B cell (primary cell): ENCODE data around the gene FTO. TPM values are rescaled to one million over a fixed set of nuclear protein-coding genes. Genes with fewer than 3 reads are reported as not detected.

Experiments
- ATAC-seq: fragments of 200-7000 bp; cut with Tn5 transposase; one replicate; pipeline ENCODE4 v1.10.0; 2021; ENCODE audit warnings: low read depth, mild to moderate bottlenecking, moderate number of reproducible peaks, moderate library complexity
- CTCF ChIA-PET: fragments of 350-600 bp; sonication (Branson Sonifier 250); formaldehyde crosslinking; loops from one replicate; lab custom pipeline; 2021; ENCODE audit warnings: antibody characterized with exemption, inconsistent platforms; lab: Charles Lee
- POLR2A ChIA-PET: fragments of 350-600 bp; sonication (Branson Sonifier 250); formaldehyde crosslinking; loops from one replicate; lab custom pipeline; 2021; ENCODE audit warnings: antibody characterized with exemption; lab: Charles Lee
- DNase-seq: peaks from one replicate; pipeline ENCODE4 v3.0.0; 2013
- H2AFZ ChIP-seq: 2 replicates; pipeline ENCODE4 v1.6.1; 2012; ENCODE audit warnings: mild to moderate bottlenecking, low read depth, low read length; ENCODE audit not compliant: insufficient read depth, poor library complexity, severe bottlenecking
- H3K27ac ChIP-seq, 2 donors: 1 replicate in 1 of 2; 2 replicates in 1 of 2; pipeline ENCODE4 v1.5.1; 2012 to 2013; ENCODE audit warnings: low read length in 2 of 2, mild to moderate bottlenecking in 2 of 2, moderate library complexity in 1 of 2
- H3K27me3 ChIP-seq, 4 experiments: fragments of 200-600 bp in 1 of 4; sonication (generic) in 1 of 4; replicated peaks in 1 of 4; 1 replicate in 2 of 4; 2 replicates in 2 of 4; pipeline versions ENCODE4 v1.6.1 to v1.7.0; 2013 to 2016; ENCODE audit warnings: low read length in 3 of 4, mild to moderate bottlenecking in 2 of 4, mixed read lengths in 1 of 4, moderate library complexity in 1 of 4; ENCODE audit not compliant: insufficient read depth in 4 of 4, control insufficient read depth in 3 of 4; ENCODE audit errors: control extremely low read depth in 1 of 4
- H3K36me3 ChIP-seq, 2 experiments: replicated peaks in 1 of 2; 1 replicate in 1 of 2; 2 replicates in 1 of 2; pipeline versions ENCODE4 v1.6.1 to v1.7.1; 2013; ENCODE audit warnings: low read length in 1 of 2; ENCODE audit not compliant: insufficient read depth in 2 of 2, control insufficient read depth in 1 of 2; ENCODE audit errors: control extremely low read depth in 1 of 2, extremely low read depth in 1 of 2
- H3K4me1 ChIP-seq, 2 donors: fragments of 200-600 bp in 1 of 2; sonication (generic) in 1 of 2; 1 replicate in 1 of 2; 2 replicates in 1 of 2; pipeline versions ENCODE4 v1.5.1 to v1.6.1; 2013 to 2017; ENCODE audit warnings: low read length in 2 of 2; ENCODE audit not compliant: control insufficient read depth in 2 of 2, insufficient read depth in 2 of 2
- H3K4me2 ChIP-seq: replicated peaks from 2 replicates; pipeline ENCODE3; 2012; ENCODE audit warnings: mild to moderate bottlenecking, low read depth, low read length; ENCODE audit not compliant: poor library complexity, severe bottlenecking
- H3K4me3 ChIP-seq, 5 experiments: fragments of 200-600 bp in 1 of 5; sonication (generic) in 1 of 5; 1 replicate in 3 of 5; 2 replicates in 2 of 5; pipeline versions ENCODE4 v1.5.1 to v1.7.0; 2011 to 2016; ENCODE audit warnings: low read length in 4 of 5, mild to moderate bottlenecking in 4 of 5, low read depth in 2 of 5, control low read depth in 1 of 5, moderate library complexity in 1 of 5; ENCODE audit not compliant: insufficient read depth in 1 of 5; ENCODE audit errors: control extremely low read depth in 1 of 5, extremely low read depth in 1 of 5
- H3K79me2 ChIP-seq: fragments of 200-600 bp; sonication (generic); one replicate; pipeline ENCODE4 v1.6.0; 2016; ENCODE audit warnings: low read length; ENCODE audit not compliant: control insufficient read depth, insufficient read depth
- H3K9ac ChIP-seq: fragments of 200-600 bp; sonication (generic); 2 replicates; pipeline ENCODE4 v1.6.1; 2017; ENCODE audit warnings: mild to moderate bottlenecking, low read length, moderate library complexity
- H3K9me3 ChIP-seq, 3 donors: one replicate each; pipeline versions ENCODE4 v1.6.1 to v1.7.1; 2013; ENCODE audit warnings: low read length in 2 of 3; ENCODE audit not compliant: control insufficient read depth in 2 of 3, insufficient read depth in 1 of 3; ENCODE audit errors: control extremely low read depth in 1 of 3
- H4K20me1 ChIP-seq: 2 replicates; pipeline ENCODE4 v1.6.0; 2012; ENCODE audit warnings: mild to moderate bottlenecking, low read length; ENCODE audit not compliant: insufficient read depth, control insufficient read depth, poor library complexity, severe bottlenecking
- H3K27ac Mint-ChIP-seq: one replicate; pipeline ENCODE4 v1.8.0; 2021; ENCODE audit warnings: mixed read lengths
- H3K27me3 Mint-ChIP-seq: one replicate; pipeline ENCODE4 v1.8.0; 2021; ENCODE audit warnings: mixed read lengths
- H3K4me1 Mint-ChIP-seq: one replicate; pipeline ENCODE4 v1.8.0; 2021; ENCODE audit warnings: mixed read lengths
- H3K4me3 Mint-ChIP-seq: one replicate; pipeline ENCODE4 v1.8.0; 2021; ENCODE audit warnings: mixed read lengths
- H3K9me3 Mint-ChIP-seq: one replicate; pipeline ENCODE4 v1.8.0; 2022; ENCODE audit warnings: mixed read lengths; ENCODE audit not compliant: insufficient read depth
- CTCF ChIP-seq: fragments of 200-600 bp; IDR thresholded peaks from one replicate; pipeline ENCODE4 v1.8.0; 2022; ENCODE audit warnings: antibody characterized with exemption, mild to moderate bottlenecking
- EZH2 ChIP-seq: IDR thresholded peaks from 2 replicates; pipeline ENCODE4 v1.6.1; 2012; ENCODE audit warnings: borderline replicate concordance, low read depth, mild to moderate bottlenecking, moderate library complexity, low read length; ENCODE audit not compliant: insufficient read depth, poor library complexity, severe bottlenecking
- WGBS: methylation state at CpG from one replicate; pipeline ENCODE4 v1.1.5; 2013; ENCODE audit warnings: missing lambda C conversion rate; ENCODE audit not compliant: insufficient coverage; 5-methylcytosine and 5-hydroxymethylcytosine counted together
- intact Hi-C: fragments of 100-400 bp; cut with micrococcal nuclease; formaldehyde crosslinking; loops from one replicate; pipeline ENCODE4 v1.10.0; 2022
- polyA plus RNA-seq: library from polyadenylated mRNA; depleted of rRNA; stranded (reverse); fragments of >200 nt; gene quantifications from 2 replicates; pipeline ENCODE4 v1.2.3, GENCODE V29; 2012
- total RNA-seq, 2 donors: library from RNA; stranded (reverse); fragments of 120-200 nt in 1 of 2; gene quantifications; 1 replicate in 1 of 2; 2 replicates in 1 of 2; pipeline versions ENCODE4 v1.2.3 to v1.2.4, GENCODE V29; 2013 to 2022

FTO gene
- total and polyA plus RNA-seq, 2 donors (not counting 1 experiment from before 2014, with no cell fraction given), result 26.5 to 68.5 TPM

- TF ChIP-seq CTCF (no peak), EZH2 (no peak)
- H3K36me3 ChIP-seq, result peaks cover 0 to 3% of the 10 kb centered on the region in 2 experiments
- DNase-seq, result no peak
- H3K4me1 Mint-ChIP-seq, result peaks cover 35% of the 10 kb centered on the region
- intact Hi-C loops, result no loop called here
- H3K27ac Mint-ChIP-seq, result no peak overlapping the region
- CTCF ChIA-PET, result no interaction called here
- no peaks in the 10 kb centered on the region for H3K27me3 ChIP-seq
- no peaks in the 10 kb centered on the region for H3K27me3 Mint-ChIP-seq
- 100% methylated on average over 3 of the region's 4 CpGs for WGBS
- H3K9me3 ChIP-seq, result peaks cover 0 to 1% (median 0%) of the 10 kb centered on the region in 3 donors
- peaks cover 60% of the 10 kb centered on the region for H3K79me2 ChIP-seq
- no peaks in the 10 kb centered on the region for H3K9me3 Mint-ChIP-seq
- no peak overlapping the region for H3K4me3 Mint-ChIP-seq
- H3K27ac ChIP-seq, result no peak overlapping the region
- ATAC-seq, result no peak
- no peak overlapping the region for H3K4me2 ChIP-seq
- H3K4me1 ChIP-seq, result no peaks in the 10 kb centered on the region
- H4K20me1 ChIP-seq, result peaks cover 34% of the 10 kb centered on the region
- POLR2A ChIA-PET, result no interaction called here
- H2AFZ ChIP-seq, result no peak overlapping the region
- no peak overlapping the region for H3K4me3 ChIP-seq
- no peak overlapping the region for H3K9ac ChIP-seq
Observed at GRCh38 chr16:53732296-53732929, 28.5 kb downstream of the FTO start.

GRCh38 chr16:53734908-53735307 lies 31.0 kb downstream of the FTO start:
- Histone ChIP-seq H4K20me1 (peaks cover 29% of the 10 kb centered on the region), H3K9me3 (no peaks in the 10 kb centered on the region), H3K36me3 (no peaks in the 10 kb centered on the region), H3K79me2 (peaks cover 38% of the 10 kb centered on the region), H3K27me3 (no peaks in the 10 kb centered on the region), H3K4me2 (no peak overlapping the region), H3K4me3 (no peak overlapping the region), H3K27ac (no peak overlapping the region), H2AFZ (no peak overlapping the region), H3K9ac (no peak overlapping the region), H3K4me1 (no peaks in the 10 kb centered on the region)
- 100% methylated on average over 2 of the region's 2 CpGs for WGBS
- intact Hi-C loops, result no loop called here
- H3K4me1 Mint-ChIP-seq, result peaks cover 25% of the 10 kb centered on the region
- TF ChIP-seq EZH2, result no peak
- no peak for TF ChIP-seq CTCF
- DNase-seq (no peak), ATAC-seq (no peak)
- H3K27ac Mint-ChIP-seq, result no peak overlapping the region
- ChIA-PET CTCF (no interaction called here), POLR2A (no interaction called here)
- no peaks in the 10 kb centered on the region for H3K9me3 Mint-ChIP-seq
- no peaks in the 10 kb centered on the region for H3K27me3 Mint-ChIP-seq
- H3K4me3 Mint-ChIP-seq, result no peak overlapping the region
